HepG2 (cell line): Measurements from ENCODE around the gene CXCR5. TPM values are rescaled to one million over a fixed set of nuclear protein-coding genes. Genes with fewer than 3 reads are reported as not detected.

ENCODE experiments used
- ATF7-NPFF ChIP-seq: sonication (generic); formaldehyde crosslinking; IDR thresholded peaks from 2 replicates; pipeline ENCODE4 v1.8.1; 2023; ENCODE audit warnings: mild to moderate bottlenecking, low read depth, missing genetic modification reagents, moderate library complexity
- CBX1 ChIP-seq: IDR thresholded peaks from one replicate; pipeline ENCODE4 v1.6.1; 2016; ENCODE audit warnings: antibody characterized with exemption, low read depth
- CEBPB ChIP-seq: IDR thresholded peaks from 2 replicates; pipeline ENCODE4 v1.6.1; 2011; ENCODE audit warnings: low read depth, low read length, improper control_type of control experiment, borderline replicate concordance
- CENPT ChIP-seq: sonication (generic); formaldehyde crosslinking; IDR thresholded peaks from 2 replicates; pipeline ENCODE4 v1.8.0; 2022; ENCODE audit warnings: low read depth, mild to moderate bottlenecking, moderate library complexity, missing genetic modification reagents
- FIP1L1 ChIP-seq: fragments of 200-400 bp; formaldehyde crosslinking; IDR thresholded peaks from 2 replicates; pipeline ENCODE4 v1.6.1; 2018; ENCODE audit warnings: low read depth, mild to moderate bottlenecking, low read length, moderate library complexity, borderline replicate concordance; ENCODE audit not compliant: insufficient read depth
- GFI1 ChIP-seq: sonication (generic); formaldehyde crosslinking; IDR thresholded peaks from 2 replicates; pipeline ENCODE4 v1.5.0; 2020; ENCODE audit warnings: missing genetic modification reagents, mild to moderate bottlenecking, borderline replicate concordance
- HNRNPL ChIP-seq: fragments of 200-400 bp; formaldehyde crosslinking; IDR thresholded peaks from 2 replicates; pipeline ENCODE4 v1.6.1; 2017; ENCODE audit warnings: mild to moderate bottlenecking, low read depth, low read length
- KLF15 ChIP-seq: sonication (generic); formaldehyde crosslinking; IDR thresholded peaks from 2 replicates; pipeline ENCODE4 v1.8.1; 2023; ENCODE audit warnings: borderline replicate concordance, mild to moderate bottlenecking, inconsistent platforms, missing genetic modification reagents, mixed read lengths
- ONECUT2 ChIP-seq: sonication (generic); formaldehyde crosslinking; IDR thresholded peaks from 2 replicates; pipeline ENCODE4 v1.4.0; 2020; ENCODE audit warnings: missing genetic modification reagents
- SATB2 ChIP-seq: sonication (generic); formaldehyde crosslinking; IDR thresholded peaks from 2 replicates; pipeline ENCODE4 v1.5.0; 2020; ENCODE audit warnings: missing genetic modification reagents
- SOX6 ChIP-seq, 2 experiments: fragments of 450-650 bp in 1 of 2; sonication (generic) in 1 of 2; formaldehyde crosslinking in 1 of 2; IDR thresholded peaks; 2 replicates each; pipeline versions ENCODE4 v1.4.0 to v1.6.1; 2017 to 2020; ENCODE audit warnings: antibody characterized with exemption in 1 of 2, mild to moderate bottlenecking in 1 of 2, missing genetic modification reagents in 1 of 2
- ZNF234 ChIP-seq: sonication (generic); formaldehyde crosslinking; conservative IDR thresholded peaks from 2 replicates; pipeline ENCODE4 v1.5.1; 2020; ENCODE audit warnings: mild to moderate bottlenecking, missing genetic modification reagents
- ZNF7 ChIP-seq: IDR thresholded peaks from 2 replicates; pipeline ENCODE4 v1.6.1; 2016; ENCODE audit warnings: missing biosample characterization, missing genetic modification reagents
- ZNF841 ChIP-seq: sonication (generic); formaldehyde crosslinking; IDR thresholded peaks from 2 replicates; pipeline ENCODE4 v1.8.1; 2023; ENCODE audit warnings: missing genetic modification reagents, borderline replicate concordance
- polyA plus RNA-seq, 8 experiments: library from polyadenylated mRNA; depleted of rRNA in 3 of 8; stranded (reverse) in 7 of 8; unstranded in 1 of 8; fragments of >200 nt; fragmentation: Illumina TruSeq in 4 of 8; extraction: Trizol in 4 of 8; gene quantifications; 2 replicates each; pipeline versions ENCODE4 v1.2.1 to v1.2.3, GENCODE V29; 2011 to 2016; ENCODE audit warnings: low read depth in 4 of 8, missing spikeins in 1 of 8, mixed read lengths in 1 of 8; ENCODE audit not compliant: insufficient read depth in 1 of 8
- total RNA-seq, 5 experiments: library from RNA; depleted of rRNA; stranded (reverse); fragments of >200 nt; fragmentation: Illumina TruSeq; extraction: Trizol; gene quantifications; 2 replicates each; pipeline ENCODE4 v1.2.3, GENCODE V29; 2016; ENCODE audit warnings: low read depth in 1 of 5
- TF ChIP-seq, protein P1 (sequence below): sonication (generic); formaldehyde crosslinking; IDR thresholded peaks from 2 replicates; pipeline ENCODE4 v1.8.0; 2022; ENCODE audit warnings: mild to moderate bottlenecking, missing genetic modification reagents; ENCODE audit not compliant: insufficient replicate concordance
- TF ChIP-seq, protein P2 (sequence below): sonication (generic); formaldehyde crosslinking; conservative IDR thresholded peaks from 2 replicates; pipeline ENCODE4 v1.4.0; 2020; ENCODE audit warnings: missing genetic modification reagents
- TF ChIP-seq, protein P3 (sequence below): sonication (generic); formaldehyde crosslinking; IDR thresholded peaks from 2 replicates; pipeline ENCODE4 v1.4.0; 2020; ENCODE audit warnings: missing genetic modification reagents, mild to moderate bottlenecking, borderline replicate concordance
- TF ChIP-seq, protein P4 (sequence below): sonication (generic); formaldehyde crosslinking; IDR thresholded peaks from 2 replicates; pipeline ENCODE4 v1.4.0; 2020; ENCODE audit warnings: missing genetic modification reagents
- TF ChIP-seq, protein P5 (sequence below): sonication (generic); formaldehyde crosslinking; IDR thresholded peaks from 2 replicates; pipeline ENCODE4 v1.5.1; 2020; ENCODE audit warnings: missing genetic modification reagents, mild to moderate bottlenecking, borderline replicate concordance

The CXCR5 gene
- total and polyA plus RNA-seq, 2 of the 13 experiments (the other 11 are each of a cell fraction or from before 2014, with no cell fraction given), result not detected

DNA sequence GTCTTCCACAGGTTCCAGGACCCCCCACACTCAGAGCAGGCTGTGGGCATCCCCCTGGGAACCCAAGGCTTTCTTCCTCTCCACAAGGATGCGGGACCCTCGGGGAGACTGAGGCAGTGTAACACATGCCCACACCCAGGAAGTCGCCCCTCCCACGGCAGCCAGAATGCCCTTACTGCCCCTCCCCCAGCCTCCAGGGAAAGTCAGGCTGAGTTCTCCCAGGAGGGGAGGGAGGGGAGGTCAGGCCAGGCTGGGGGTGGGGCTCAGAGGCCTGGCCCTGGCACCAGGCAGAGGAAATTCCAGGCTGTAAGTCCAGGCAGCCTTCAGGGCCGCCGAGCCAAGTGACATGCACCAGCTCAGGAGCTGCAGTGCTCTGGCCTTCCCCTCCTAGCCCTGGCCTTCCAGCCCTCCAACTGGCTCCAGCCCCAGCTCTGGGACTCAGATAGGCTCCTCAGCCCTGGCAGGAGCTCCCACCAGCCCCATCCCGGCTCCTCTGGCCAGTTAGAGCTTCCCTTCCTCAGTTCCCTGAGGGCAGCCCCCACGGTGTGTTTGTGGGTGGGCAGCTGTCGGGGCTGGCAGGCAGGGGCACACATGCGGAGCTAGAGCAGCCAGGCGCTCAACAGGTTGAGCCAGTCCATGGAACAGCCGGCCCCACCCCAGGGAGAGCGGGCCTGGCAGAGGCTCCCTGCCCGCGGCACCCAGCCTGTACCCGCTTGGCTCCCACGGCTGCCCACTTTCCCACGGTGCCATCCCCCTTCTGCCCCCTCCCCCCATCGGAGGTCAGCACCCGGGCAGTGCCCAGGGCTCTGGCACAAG is 38.4 kb downstream of the CXCR5 start (continued):
- TF ChIP-seq, protein P1, sequence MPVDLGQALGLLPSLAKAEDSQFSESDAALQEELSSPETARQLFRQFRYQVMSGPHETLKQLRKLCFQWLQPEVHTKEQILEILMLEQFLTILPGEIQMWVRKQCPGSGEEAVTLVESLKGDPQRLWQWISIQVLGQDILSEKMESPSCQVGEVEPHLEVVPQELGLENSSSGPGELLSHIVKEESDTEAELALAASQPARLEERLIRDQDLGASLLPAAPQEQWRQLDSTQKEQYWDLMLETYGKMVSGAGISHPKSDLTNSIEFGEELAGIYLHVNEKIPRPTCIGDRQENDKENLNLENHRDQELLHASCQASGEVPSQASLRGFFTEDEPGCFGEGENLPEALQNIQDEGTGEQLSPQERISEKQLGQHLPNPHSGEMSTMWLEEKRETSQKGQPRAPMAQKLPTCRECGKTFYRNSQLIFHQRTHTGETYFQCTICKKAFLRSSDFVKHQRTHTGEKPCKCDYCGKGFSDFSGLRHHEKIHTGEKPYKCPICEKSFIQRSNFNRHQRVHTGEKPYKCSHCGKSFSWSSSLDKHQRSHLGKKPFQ (CRISPR knock-in tag), result no peak
- TF ChIP-seq SATB2 (CRISPR knock-in tag) (no peak), ZNF234 (no peak), GFI1 (no peak), ATF7-NPFF (no peak), SOX6 (IDR thresholded peaks at IDR 0.05) (no peak), SOX6 (CRISPR knock-in tag; IDR thresholded peaks at IDR 0.05) (peak; percentile 46), CENPT (CRISPR knock-in tag) (no peak), ZNF841 (CRISPR knock-in tag) (no peak), ZNF7 (CRISPR knock-in tag) (no peak), FIP1L1 (no peak), CEBPB (no peak), ONECUT2 (CRISPR knock-in tag) (no peak), CBX1 (no peak), KLF15 (CRISPR knock-in tag) (no peak), HNRNPL (peak; percentile 81)
- TF ChIP-seq, protein P2, sequence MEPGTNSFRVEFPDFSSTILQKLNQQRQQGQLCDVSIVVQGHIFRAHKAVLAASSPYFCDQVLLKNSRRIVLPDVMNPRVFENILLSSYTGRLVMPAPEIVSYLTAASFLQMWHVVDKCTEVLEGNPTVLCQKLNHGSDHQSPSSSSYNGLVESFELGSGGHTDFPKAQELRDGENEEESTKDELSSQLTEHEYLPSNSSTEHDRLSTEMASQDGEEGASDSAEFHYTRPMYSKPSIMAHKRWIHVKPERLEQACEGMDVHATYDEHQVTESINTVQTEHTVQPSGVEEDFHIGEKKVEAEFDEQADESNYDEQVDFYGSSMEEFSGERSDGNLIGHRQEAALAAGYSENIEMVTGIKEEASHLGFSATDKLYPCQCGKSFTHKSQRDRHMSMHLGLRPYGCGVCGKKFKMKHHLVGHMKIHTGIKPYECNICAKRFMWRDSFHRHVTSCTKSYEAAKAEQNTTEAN (CRISPR knock-in tag), result no peak
- TF ChIP-seq, protein P3, sequence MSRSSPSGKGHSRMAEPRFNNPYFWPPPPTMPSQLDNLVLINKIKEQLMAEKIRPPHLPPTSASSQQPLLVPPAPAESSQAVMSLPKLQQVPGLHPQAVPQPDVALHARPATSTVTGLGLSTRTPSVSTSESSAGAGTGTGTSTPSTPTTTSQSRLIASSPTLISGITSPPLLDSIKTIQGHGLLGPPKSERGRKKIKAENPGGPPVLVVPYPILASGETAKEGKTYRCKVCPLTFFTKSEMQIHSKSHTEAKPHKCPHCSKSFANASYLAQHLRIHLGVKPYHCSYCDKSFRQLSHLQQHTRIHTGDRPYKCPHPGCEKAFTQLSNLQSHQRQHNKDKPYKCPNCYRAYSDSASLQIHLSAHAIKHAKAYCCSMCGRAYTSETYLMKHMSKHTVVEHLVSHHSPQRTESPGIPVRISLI (CRISPR knock-in tag), result no peak
- TF ChIP-seq, protein P4, sequence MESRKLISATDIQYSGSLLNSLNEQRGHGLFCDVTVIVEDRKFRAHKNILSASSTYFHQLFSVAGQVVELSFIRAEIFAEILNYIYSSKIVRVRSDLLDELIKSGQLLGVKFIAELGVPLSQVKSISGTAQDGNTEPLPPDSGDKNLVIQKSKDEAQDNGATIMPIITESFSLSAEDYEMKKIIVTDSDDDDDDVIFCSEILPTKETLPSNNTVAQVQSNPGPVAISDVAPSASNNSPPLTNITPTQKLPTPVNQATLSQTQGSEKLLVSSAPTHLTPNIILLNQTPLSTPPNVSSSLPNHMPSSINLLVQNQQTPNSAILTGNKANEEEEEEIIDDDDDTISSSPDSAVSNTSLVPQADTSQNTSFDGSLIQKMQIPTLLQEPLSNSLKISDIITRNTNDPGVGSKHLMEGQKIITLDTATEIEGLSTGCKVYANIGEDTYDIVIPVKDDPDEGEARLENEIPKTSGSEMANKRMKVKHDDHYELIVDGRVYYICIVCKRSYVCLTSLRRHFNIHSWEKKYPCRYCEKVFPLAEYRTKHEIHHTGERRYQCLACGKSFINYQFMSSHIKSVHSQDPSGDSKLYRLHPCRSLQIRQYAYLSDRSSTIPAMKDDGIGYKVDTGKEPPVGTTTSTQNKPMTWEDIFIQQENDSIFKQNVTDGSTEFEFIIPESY (CRISPR knock-in tag), result no peak
- TF ChIP-seq, protein P5, sequence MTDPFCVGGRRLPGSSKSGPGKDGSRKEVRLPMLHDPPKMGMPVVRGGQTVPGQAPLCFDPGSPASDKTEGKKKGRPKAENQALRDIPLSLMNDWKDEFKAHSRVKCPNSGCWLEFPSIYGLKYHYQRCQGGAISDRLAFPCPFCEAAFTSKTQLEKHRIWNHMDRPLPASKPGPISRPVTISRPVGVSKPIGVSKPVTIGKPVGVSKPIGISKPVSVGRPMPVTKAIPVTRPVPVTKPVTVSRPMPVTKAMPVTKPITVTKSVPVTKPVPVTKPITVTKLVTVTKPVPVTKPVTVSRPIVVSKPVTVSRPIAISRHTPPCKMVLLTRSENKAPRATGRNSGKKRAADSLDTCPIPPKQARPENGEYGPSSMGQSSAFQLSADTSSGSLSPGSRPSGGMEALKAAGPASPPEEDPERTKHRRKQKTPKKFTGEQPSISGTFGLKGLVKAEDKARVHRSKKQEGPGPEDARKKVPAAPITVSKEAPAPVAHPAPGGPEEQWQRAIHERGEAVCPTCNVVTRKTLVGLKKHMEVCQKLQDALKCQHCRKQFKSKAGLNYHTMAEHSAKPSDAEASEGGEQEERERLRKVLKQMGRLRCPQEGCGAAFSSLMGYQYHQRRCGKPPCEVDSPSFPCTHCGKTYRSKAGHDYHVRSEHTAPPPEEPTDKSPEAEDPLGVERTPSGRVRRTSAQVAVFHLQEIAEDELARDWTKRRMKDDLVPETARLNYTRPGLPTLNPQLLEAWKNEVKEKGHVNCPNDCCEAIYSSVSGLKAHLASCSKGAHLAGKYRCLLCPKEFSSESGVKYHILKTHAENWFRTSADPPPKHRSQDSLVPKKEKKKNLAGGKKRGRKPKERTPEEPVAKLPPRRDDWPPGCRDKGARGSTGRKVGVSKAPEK (CRISPR knock-in tag), result no peak
